GM19455 (cell line): Measurements from ENCODE around the gene PYGB.
A peak's percentile ranks its signal among the peaks of the same experiment; 100 is the strongest.
"Not testable (repeated sequence)": the region's sequence is repeated elsewhere in the genome, so short reads cannot be mapped to it uniquely, and the experiment has no call there.

Experiments
- ATAC-seq: cut with Tn5 transposase; IDR thresholded peaks from one replicate; pipeline ENCODE4 v1.9.1; 2021; ENCODE audit not compliant: unreplicated experiment

PYGB gene

GRCh38 chr20:25310268-25310920, 62.5 kb downstream of the PYGB start:
- ATAC-seq, result peak; percentile 86

GRCh38 chr20:25310921-25311728, 63.2 kb downstream of the PYGB start:
- ATAC-seq, result no peak

- not testable (repeated sequence) for ATAC-seq
These were observed 64.8 kb downstream of the PYGB start for GRCh38 chr20:25312716-25313115.

GRCh38 chr20:25313593-25313992, 65.7 kb downstream of the PYGB start:
- ATAC-seq, result no peak

- no peak for ATAC-seq
These were observed 66.9 kb downstream of the PYGB start for GRCh38 chr20:25314497-25315417.

- no peak for ATAC-seq
These were observed 67.7 kb downstream of the PYGB start for GRCh38 chr20:25315418-25316210.

- ATAC-seq, result no peak
These were observed 68.8 kb downstream of the PYGB start for GRCh38 chr20:25316506-25317190.

- no peak for ATAC-seq
These were observed 69.6 kb downstream of the PYGB start for GRCh38 chr20:25317351-25318075.

- ATAC-seq, result peak; percentile 93
These were observed 70.8 kb downstream of the PYGB start for GRCh38 chr20:25318471-25319240.

- ATAC-seq, result peak; percentile 13
These were observed 71.6 kb downstream of the PYGB start for GRCh38 chr20:25319241-25320034.

- ATAC-seq, result no peak
These were observed 72.3 kb downstream of the PYGB start for GRCh38 chr20:25320035-25320800.

- ATAC-seq, result no peak
These were observed 73.5 kb downstream of the PYGB start for GRCh38 chr20:25321262-25321831.

GRCh38 chr20:25321991-25322390, 74.1 kb downstream of the PYGB start:
- no peak for ATAC-seq

- no peak for ATAC-seq
These were observed 75.8 kb downstream of the PYGB start for GRCh38 chr20:25323496-25324246.

GRCh38 chr20:25324412-25324811, 76.5 kb downstream of the PYGB start:
- no peak for ATAC-seq

- no peak for ATAC-seq
These were observed 77.2 kb downstream of the PYGB start for GRCh38 chr20:25325073-25325472.
